DMS153 treated with DMSO at 0.1 percent for 48 hours (cell line): ENCODE results near the gene SMIM30.
"Not testable (repeated sequence)": the region's sequence is repeated elsewhere in the genome, so short reads cannot be mapped to it uniquely, and the experiment has no call there.

Experiments
- DNase-seq: peaks from one replicate; lab custom pipeline; 2025; ENCODE audit not compliant: unreplicated experiment; lab: John Stamatoyannopoulos, UW

SMIM30 gene, protein sequence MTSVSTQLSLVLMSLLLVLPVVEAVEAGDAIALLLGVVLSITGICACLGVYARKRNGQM

DNA sequence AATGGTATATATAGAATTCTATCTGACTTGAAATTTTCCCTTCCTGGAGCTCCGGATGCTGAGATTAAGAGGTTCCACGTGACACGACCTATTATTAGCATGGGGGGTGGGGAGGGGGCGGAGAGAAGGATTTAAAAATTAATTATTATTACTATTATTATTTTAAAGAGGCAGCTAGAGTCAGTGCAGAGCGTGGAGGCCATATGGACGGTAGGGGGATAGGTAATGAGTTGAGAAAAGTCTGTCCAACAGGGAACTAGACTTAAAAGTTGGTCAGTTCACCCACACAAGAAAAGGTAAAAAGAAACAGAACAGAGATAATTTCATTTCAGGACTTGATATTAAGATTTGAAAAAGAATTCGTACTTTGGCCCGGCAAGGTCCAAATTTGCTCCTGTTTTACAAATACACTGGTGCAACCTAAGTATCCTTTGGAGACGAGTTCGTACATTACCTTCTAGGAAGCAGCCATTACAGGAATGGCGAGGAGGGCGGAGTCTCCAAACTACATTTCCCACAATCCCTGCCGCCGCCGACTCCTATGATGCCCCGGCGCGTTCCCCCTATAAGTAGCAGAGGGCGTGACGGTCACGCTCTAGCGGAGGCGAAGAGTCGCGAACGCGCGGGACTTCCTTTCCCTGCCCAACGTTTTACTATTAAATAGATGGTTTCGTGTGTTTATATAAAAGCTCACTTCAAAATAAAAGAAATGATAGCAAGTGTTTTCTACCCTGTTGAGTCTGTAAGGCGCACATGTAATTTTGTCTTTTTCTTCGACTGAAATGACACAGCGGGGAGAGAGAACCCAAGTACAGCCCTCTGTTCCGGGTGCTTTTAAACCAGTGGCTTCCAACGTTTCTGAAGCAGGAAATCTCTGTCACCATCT lies at the start of gene SMIM30:
SMIM30 (minus strand) TSS at position 481 of the 886 bp plus-strand sequence. CDS start 976 bp downstream, outside the sequence.
- peak; percentile 87 for DNase-seq

DNA sequence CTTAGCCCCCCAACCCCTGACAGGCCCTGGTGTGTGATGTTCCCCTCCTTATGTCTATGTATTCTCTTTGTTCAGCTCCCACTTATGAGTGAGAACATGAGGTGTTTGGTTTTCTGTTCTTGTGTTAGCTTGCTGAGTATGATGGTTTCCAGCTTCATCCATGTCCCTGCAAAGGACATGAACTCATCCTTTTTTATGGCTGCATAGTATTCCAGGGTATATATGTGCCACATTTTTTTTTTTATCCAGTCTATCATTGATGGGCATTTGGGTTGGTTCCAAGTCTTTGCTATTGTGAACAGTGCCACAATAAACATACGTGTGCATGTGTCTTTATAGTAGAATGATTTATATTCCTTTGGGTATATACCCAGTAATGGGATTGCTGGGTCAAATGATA lies 47.8 kb upstream of the SMIM30 start:
- DNase-seq = not testable (repeated sequence)

DNA sequence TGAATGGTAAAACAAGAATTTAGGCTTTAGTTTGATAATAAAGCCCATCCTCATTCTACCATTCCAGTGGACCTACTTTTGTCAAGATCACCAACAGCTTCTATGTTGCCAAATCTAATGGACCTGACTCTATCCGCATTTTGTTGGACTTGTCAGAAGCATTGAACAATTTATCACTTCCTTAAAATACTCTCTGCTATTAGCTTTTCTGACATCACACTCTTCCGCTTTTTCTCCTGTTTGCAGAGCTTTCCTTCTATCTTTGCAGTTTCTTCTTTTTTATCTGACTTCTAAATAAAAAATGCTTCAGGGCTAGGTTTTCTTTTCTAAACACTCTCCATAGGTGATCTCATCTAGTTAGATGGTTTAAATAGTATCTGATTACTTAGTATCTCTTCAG lies 42.7 kb upstream of the SMIM30 start:
- DNase-seq = no peak

DNA sequence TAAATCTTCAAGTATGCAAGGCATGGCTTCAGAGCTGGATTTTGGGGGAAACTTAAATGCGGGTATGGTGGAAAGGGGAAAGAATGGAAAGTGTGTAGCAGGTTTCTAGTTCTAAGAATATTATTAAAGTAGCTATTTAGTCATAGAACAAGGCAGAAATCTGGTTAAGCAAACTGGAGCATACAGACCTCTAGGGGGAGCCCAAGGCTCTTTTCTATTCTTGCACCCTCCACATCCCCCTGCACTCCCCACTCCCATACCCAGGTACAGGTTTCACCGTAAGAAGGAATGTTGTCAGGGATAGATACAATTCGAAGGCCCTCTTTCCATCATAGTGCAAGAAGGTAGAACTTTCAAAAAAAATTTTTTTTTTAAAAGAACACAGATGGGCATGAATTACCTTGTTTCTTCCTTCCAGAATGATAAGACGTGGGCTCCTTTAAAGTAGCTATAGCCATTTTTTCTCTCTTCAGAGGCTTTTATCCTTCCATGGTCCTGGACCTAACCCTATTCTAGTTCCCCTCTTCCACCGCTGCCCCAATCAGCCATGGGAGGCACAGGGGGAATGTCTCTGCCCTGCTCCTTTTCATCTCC lies 41.5 kb upstream of the SMIM30 start:
- DNase-seq = peak; percentile 58

DNA sequence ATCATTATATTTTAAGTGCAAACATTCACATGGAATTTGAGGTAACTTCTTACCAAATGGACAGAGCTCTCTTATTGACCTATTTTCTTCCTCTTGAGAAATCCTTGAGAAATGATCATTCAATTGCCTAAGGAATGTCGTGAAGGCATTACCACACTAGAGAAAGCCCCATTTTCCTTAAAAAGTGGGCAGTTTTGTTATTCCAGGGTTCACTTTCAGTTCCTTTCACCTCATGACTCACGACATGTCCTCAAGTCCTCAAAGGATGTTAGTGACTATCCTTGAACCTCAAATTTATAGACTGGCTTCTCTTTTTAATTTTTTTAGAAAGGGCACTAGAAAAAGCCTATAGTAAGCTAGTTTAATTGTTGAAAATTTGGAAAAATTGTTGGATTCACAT lies 40.4 kb upstream of the SMIM30 start:
- DNase-seq = no peak

DNA sequence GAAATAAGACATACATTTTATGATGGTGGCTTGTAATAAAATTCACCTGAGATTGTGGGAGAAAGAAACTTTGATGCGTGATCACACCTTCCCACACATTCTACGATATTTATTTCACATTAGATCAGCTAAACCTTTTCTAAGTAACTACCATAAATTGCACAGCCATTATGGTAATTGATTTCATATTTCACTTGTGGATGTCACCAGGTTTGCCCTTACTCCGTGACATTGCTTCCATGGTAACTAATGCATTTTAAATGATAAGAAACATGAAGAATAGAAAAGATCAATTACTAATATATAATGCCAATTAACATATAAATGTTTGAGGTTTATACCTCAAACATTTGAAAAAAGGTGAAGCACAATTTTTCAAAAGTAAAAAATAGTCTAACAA lies 35.8 kb upstream of the SMIM30 start:
- DNase-seq = no peak

DNA sequence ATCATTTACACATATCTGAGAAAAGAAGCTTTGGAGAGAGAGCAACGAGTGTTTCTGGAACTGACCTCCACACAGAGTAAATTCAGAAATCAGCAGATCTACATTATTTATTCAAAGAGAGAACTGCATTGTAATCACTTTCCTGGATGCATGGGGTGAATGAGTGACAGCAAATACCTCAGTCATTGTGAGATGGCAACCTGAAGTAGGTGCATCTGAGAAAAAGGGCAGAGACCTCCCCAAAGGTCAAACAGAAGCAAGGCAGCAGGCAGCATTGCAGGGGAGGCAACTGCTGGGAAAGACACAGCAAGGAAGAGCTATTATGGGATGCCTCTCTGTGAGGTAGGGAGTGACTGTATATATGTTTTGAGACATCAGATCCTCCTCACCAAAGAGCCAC lies 26.5 kb upstream of the SMIM30 start:
- no peak for DNase-seq

DNA sequence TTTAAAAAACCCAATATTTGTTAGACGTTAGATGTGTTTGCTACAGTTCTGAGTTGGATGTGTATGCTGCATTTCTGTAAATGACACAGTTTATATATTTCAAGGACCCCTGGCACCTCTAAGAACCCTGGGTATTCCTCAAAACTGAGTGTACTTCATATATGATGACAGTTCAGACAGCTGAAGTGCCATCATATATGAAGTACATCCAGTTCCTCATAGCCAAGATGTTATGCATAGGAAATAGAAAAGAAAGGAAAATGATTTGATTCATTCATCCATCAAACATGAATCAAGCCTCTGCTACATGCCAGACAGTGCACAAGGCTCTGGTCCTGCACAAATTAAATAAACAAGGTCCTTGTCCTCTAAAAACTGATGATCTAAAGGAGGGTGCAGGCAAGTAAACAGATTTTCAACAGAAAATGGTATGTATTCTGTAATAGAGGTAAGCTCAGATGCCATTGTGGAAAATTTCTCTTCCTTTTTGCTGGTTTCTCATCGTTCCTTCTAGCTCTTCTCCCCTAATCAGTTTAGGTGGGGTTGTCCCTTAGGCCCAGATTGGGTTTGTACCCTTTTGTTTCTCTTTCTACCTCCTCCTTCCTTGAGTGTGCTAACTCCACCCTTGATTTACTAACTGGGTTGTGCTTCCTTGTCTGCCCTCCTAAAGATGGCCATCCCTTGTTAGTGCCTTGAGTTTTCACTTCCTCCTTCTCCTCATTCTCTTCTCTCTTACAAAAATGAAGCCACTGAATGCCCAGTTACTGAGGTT lies 25.3 kb upstream of the SMIM30 start:
- DNase-seq = no peak

DNA sequence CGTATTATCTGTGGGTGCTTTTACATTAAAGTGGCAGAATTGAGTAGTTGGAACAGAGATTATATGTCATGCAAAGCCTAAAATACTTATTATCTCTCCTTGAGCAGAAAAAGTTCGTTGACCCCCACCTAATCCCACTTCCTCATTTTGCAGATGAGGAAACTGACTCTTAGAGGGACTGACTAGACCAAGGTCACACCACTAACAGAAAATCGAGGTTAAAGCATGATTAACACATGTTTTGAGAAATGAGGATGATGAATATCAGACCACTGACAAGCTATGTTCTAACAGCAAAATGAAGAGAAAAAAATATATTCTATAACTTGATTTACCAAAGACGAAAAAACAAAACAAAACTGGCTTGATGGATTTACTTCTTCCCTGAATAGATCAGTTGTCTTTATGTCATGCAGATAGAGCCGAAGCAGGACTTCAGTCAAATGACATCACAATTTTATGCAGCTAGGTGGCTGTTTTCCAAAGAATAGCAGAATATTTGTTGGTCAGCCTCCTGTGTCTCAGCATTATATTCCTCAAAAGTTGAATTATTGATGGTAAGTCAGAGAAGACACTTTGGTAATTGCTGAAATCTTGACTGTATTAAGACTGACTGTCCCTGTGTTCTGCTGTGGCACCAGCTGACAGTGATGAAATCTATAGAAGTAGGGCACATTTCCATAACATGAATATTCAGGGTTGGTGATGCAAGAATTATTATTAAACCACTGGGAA lies 24.2 kb upstream of the SMIM30 start:
- no peak for DNase-seq

DNA sequence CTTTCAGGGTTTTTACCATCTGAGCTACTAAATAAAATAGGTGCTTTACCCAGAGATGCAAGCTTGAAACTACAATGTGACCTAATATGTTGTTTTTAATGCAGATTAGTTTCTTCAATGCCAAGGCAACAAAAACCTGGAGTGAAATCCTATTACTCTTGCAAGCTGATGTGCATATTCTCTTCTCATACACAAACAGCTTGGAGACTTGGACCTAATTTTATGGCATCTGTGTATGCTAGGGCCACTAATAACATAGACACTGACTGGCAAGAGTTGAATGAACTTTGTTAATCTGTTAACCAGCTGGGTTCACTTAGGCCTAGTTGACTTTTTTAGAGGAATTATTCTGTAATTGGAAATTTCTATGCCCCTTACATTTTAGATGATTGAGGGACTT lies 23.4 kb upstream of the SMIM30 start:
- DNase-seq = no peak

DNA sequence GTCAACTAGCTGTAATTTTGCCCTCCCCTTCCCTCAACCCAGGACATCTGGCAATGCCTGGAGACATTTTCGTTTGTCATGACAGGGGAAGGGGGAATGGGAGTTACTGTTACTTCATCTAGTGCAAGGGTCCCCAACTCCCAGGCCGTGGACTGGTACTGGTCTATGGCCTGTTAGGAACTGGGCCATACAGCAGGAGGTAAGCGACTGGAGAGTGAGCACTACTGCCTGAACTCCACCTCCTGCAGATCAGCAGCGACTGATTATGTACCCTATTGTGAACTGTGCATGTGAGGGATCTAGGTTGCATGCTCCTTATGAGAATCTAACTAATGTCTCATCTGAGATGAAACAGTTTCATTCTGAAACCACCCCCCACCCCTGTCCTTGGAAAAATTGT lies 22.6 kb upstream of the SMIM30 start:
- DNase-seq = no peak

DNA sequence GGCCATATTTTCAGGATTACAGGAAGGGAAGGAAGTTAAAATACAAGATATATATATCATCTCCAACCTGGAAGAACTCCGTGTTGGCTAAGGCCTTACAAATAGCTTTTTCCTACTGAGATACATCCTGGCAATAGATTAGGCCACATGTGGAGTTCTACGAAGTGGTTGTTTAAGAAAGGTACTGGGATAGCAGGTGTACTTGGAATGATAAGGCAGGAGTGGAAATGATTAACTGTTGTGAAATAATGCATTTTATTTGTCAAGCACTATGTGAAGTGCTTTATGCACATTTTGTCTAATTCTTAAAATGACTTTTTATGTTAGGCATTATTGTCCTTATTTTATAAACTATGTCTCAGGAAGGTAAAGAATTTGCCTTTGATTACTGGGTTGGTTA lies 18.9 kb upstream of the SMIM30 start:
- no peak for DNase-seq

DNA sequence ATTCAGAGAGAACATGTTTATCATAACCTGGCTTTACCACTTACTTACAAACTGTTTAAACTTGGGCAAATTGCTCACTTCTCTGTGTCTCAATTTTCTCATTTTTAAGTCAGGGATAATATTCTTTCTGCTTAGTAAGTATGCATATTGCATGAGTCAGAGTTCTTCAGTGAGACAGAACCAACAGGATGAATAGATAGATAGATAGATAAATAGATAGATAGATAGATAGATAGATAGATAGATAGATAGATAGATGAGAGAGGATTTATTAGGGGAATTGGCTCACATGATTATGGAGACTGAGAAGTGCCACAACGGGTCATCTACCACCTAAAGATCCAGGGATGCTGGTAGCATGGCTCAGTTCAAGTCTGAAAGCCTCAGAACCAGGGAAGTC lies 15.7 kb upstream of the SMIM30 start:
- DNase-seq = no peak

DNA sequence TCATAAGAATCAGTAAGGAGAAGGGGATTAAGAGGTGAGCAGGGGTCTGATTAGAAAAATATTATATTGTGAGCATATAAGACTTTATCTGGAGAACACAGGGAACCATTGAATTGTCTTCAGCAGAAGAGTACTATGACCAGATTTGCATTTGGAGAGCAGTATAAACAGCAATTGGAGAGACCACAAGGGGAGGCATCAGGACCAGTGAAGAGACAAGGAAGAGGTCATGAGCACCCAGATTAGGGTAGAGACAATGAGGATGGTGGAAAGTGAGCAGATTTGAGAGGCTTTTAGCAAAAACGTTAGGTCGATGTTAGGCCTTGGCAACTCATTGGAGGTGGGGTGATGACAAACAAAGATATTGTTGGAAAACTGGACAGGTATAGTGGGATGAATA lies 13.0 kb upstream of the SMIM30 start:
- no peak for DNase-seq

DNA sequence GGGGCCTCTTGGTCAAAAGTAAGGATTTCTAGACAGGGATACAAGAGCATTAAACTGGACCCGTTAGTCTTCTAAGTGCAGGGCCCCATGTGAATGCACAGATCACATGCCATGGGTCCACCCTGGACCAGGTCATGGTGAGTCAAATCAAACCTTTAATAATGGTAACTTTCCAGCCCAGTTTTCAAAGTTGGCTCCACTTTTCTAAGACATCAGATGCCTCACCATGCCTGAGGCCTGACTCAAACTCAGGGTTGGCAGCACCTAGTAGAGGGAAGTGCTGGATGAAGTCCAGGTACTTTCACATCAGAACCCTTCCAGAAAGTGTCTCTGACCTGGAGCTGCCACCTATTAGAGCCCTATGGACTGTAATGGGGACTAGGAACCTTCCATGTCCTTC lies 9.7 kb upstream of the SMIM30 start:
- no peak for DNase-seq

DNA sequence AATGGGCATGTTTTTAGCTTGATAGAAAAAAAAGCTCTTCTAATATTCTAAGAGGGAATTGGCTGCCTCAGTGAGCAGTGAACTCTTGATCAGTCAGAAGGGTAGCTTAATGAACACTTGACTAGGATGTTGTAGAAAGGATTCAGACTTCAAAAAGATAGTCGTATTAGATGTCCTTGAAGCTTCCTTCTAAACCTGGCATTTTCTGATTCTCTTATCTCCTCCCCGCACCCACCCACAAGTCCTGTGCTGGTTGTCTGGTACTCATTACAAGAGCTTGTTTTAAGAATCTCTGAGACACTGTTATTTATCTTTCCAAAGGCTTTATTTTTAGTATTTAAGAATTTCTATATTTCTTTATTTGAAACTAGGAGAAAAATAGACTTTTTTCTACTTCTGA lies 7.4 kb upstream of the SMIM30 start:
- DNase-seq = no peak

DNA sequence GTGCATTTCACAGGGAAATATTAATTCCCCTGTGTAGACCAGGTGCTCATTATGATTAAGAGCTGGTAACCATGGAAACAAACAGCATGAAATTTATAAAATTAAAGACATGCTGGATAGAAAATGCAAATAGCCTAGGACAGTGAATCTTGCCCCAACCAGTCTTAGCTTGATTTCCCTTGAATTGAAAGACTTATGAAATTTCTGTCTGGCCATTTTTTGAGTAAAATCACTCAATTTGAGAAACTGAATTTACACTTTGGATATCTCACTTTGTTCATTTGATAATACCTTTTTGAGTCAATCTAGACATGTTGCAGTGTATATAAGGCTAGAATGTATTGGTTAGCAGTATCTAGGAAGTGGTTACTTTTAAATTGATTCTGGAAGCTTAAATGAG lies 4.4 kb upstream of the SMIM30 start:
- DNase-seq = no peak

DNA sequence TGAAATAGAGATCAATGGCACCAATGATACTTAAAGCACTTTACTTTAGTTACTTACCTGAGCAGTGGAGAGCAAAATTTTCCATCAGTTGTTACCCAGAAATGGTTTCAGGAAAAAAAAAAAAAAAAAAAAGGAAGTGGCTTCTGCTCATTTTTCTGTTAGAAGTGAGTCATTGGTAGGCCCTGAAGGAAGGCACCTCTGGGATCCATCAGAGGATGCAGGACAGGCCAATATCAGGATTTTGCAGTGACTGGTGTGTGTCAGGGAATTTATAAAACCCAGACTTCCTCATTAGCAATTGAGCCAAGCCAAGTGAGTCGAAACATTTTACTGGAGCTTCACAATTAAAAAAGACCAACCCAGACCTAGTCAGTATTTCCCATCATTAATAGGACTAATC lies 2.3 kb upstream of the SMIM30 start:
- DNase-seq = no peak

DNA sequence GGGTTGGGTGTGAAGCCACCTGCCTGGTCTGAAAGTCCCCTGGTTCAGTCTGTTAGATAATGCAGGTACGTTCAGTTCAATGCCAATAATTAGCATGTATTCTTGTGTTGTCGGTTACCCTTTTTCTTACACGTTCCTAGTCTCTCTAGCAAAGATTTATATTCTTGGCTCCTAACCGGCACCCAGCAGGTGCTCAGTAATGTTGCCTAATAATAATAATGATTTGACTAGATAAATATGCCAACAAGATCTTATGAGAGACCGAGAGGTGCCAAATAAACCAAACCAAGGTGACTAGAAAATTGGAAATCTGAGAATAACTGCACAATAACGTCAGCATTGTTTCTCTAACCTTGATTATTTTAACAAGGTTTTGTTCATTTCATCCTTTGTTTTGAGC lies 1.1 kb upstream of the SMIM30 start:
- no peak for DNase-seq

DNA sequence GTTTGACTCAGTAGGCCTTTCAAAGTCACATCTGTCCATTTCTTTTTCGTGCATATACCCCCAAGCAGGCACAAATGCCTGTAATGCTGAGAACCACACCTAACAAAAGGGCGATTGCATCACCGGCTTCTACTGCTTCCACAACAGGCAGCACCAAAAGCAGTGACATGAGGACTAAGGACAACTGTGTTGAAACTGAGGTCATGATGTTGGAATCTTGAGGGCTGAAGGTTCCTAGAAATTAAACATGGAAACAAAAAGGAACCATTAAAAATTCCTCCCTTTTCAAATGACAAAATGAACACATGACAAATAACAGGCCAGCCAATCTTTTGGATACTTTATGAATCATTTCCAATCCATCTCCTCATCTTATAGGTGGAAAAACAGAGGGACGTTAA lies 980 bp downstream of the SMIM30 start:
- not testable (repeated sequence) for DNase-seq

DNA sequence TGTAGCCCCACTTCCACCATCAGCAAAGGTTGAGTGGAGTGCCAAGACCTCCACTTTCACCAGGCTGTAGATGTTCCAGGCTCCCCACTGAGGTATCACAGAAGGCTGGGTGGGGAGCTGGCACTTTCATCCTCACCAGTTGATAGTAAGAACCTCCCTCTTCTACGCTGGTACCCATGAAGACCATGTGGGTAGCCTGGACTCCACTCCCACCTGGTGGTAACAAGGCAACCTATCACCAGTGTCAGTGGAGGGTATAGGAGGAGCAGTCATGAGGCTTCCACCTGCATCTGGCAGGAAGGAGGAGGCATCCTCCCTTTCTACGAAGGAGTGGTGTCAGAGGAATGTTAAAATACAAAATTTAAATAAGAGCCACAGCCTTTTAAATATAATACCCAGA lies 4.4 kb downstream of the SMIM30 start:
- no peak for DNase-seq
